Measurements from ENCODE around the gene PPP2R2B. TPM values are rescaled to one million over a fixed set of nuclear protein-coding genes. Genes with fewer than 3 reads are reported as not detected.

PPP2R2B gene
- total and polyA plus RNA-seq, 2 of the 4 experiments (the other 2 are of a cell fraction), result not detected

- BruUV-seq (replicated peaks), result no TSS peak
- dilution Hi-C loops (cut with HindIII; ENCODE audit: low sequenced_read_pairs, unreplicated experiment) (no loop called here), in situ Hi-C loops (cut with MboI; ENCODE audit: low sequenced_read_pairs) (no loop called here), intact Hi-C loops (cut with micrococcal nuclease) (no loop called here)
- Histone ChIP-seq H2BK15ac (ENCODE audit: low read depth, low read length) (no peak overlapping the region), H3K14ac (replicated peaks; ENCODE audit: low read depth, low read length) (no peak overlapping the region), H4K91ac (ENCODE audit: insufficient read depth, low read depth, low read length) (no peak overlapping the region), H2AK9ac (replicated peaks; ENCODE audit: low read depth, low read length, poor library complexity) (no peak overlapping the region), H4K8ac (ENCODE audit: low read depth in 2 of 2, low read length in 2 of 2) (no peak overlapping the region), H2AFZ (replicated peaks; ENCODE audit: low read length, poor library complexity) (no peak overlapping the region), H2BK120ac (ENCODE audit: low read depth, low read length) (no peak overlapping the region), H2BK5ac (ENCODE audit: low read depth, low read length, poor library complexity, severe bottlenecking) (no peak overlapping the region), H3K4ac (ENCODE audit: low read depth, low read length) (no peak overlapping the region), H3K36me3 (ENCODE audit: control insufficient read depth, insufficient read depth, low read length) (no peaks in the 10 kb centered on the region), H3K4me2 (ENCODE audit: low read depth, low read length) (no peak overlapping the region), H3K9me3 (ENCODE audit: control insufficient read depth, insufficient read depth, low read length) (no peaks in the 10 kb centered on the region), H3K4me3 (ENCODE audit: insufficient read depth, low read depth, low read length) (no peak overlapping the region), H3K4me1 (ENCODE audit: control insufficient read depth, insufficient read depth, low read length) (no peaks in the 10 kb centered on the region), H4K5ac (ENCODE audit: low read depth, low read length) (no peak overlapping the region), H3K23ac (ENCODE audit: low read depth, low read length) (no peak overlapping the region), H3K27ac (ENCODE audit: insufficient read depth, low read length) (no peak overlapping the region), H3K56ac (ENCODE audit: extremely low read depth, insufficient read depth, low read length) (no peak overlapping the region), H3K79me1 (ENCODE audit: low read depth in 1 of 2, low read length in 2 of 2) (no peaks in the 10 kb centered on the region), H3K9me1 (ENCODE audit: insufficient read depth, low read length) (no peaks in the 10 kb centered on the region), H3K18ac (ENCODE audit: low read depth, low read length) (no peak overlapping the region), H4K20me1 (ENCODE audit: insufficient read depth, low read length) (no peaks in the 10 kb centered on the region), H3K9ac (ENCODE audit: low read depth, low read length) (no peak overlapping the region), H2AK5ac (ENCODE audit: low read depth, low read length) (no peak overlapping the region), H3K27me3 (ENCODE audit: control insufficient read depth, insufficient read depth, low read length) (peaks cover 5% of the 10 kb centered on the region; the same call in 1 of the 2 replicates), H2BK20ac (ENCODE audit: low read depth, low read length) (no peak overlapping the region)
- no peak for DNase-seq
- ATAC-seq (ENCODE audit: low read depth), result no peak
- CTCF ChIA-PET, result no interaction called here
- POLR2A ChIA-PET (ENCODE audit: unreplicated experiment), result no interaction called here
- WGBS, 2 experiments (ENCODE audit: extremely low coverage in 2 of 2, insufficient read length in 1 of 2), result no CpG with 5 or more reads among the region's 2 CpGs
- no peak for TF ChIP-seq ELK1 (IDR thresholded peaks at IDR 0.05; ENCODE audit: borderline replicate concordance, low read depth, low read length)
- TF ChIP-seq CHD1 (IDR thresholded peaks at IDR 0.05; ENCODE audit: low read depth, low read length), result no peak
- no peak for TF ChIP-seq POLR2A (IDR thresholded peaks at IDR 0.05; ENCODE audit: low read depth, low read length)
- TF ChIP-seq RFX5 (IDR thresholded peaks at IDR 0.05; ENCODE audit: low read depth, low read length), result no peak
- no peak for TF ChIP-seq MAZ (IDR thresholded peaks at IDR 0.05; ENCODE audit: borderline replicate concordance, low read depth, low read length)
- TF ChIP-seq FOS (IDR thresholded peaks at IDR 0.05; ENCODE audit: low read depth, low read length), result no peak
- TF ChIP-seq USF2 (IDR thresholded peaks at IDR 0.05; ENCODE audit: low read depth, low read length), result no peak
- no peak for TF ChIP-seq CEBPB (IDR thresholded peaks at IDR 0.05; ENCODE audit: low read depth, low read length)
- no peak for TF ChIP-seq MXI1 (IDR thresholded peaks at IDR 0.05; ENCODE audit: borderline replicate concordance, low read depth, low read length)
- no peak for TF ChIP-seq RAD21 (IDR thresholded peaks at IDR 0.05; ENCODE audit: low read length)
- no peak for TF ChIP-seq CTCF (conservative IDR thresholded peaks at IDR 0.05; ENCODE audit: low read depth, low read length)
Measured at GRCh38 chr5:146883511-146883910, 5.0 kb upstream of the PPP2R2B start.
